ENCODE results near the gene BASP1.

GRCh38 chr5:17219992-17220391 is 2.6 kb downstream of the BASP1 start:
- TF ChIP-seq, protein P1, sequence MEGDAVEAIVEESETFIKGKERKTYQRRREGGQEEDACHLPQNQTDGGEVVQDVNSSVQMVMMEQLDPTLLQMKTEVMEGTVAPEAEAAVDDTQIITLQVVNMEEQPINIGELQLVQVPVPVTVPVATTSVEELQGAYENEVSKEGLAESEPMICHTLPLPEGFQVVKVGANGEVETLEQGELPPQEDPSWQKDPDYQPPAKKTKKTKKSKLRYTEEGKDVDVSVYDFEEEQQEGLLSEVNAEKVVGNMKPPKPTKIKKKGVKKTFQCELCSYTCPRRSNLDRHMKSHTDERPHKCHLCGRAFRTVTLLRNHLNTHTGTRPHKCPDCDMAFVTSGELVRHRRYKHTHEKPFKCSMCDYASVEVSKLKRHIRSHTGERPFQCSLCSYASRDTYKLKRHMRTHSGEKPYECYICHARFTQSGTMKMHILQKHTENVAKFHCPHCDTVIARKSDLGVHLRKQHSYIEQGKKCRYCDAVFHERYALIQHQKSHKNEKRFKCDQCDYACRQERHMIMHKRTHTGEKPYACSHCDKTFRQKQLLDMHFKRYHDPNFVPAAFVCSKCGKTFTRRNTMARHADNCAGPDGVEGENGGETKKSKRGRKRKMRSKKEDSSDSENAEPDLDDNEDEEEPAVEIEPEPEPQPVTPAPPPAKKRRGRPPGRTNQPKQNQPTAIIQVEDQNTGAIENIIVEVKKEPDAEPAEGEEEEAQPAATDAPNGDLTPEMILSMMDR (IDR thresholded peaks at IDR 0.05), result no peak
- no peak for TF ChIP-seq POLR2A (IDR thresholded peaks at IDR 0.05)
